Panc1 (cell line): ENCODE measurements around the gene YDJC. TPM values are rescaled to one million over a fixed set of nuclear protein-coding genes. Genes with fewer than 3 reads are reported as not detected.
"Not testable (repeated sequence)": the region's sequence is repeated elsewhere in the genome, so short reads cannot be mapped to it uniquely, and the experiment has no call there.

Source experiments
- ATAC-seq: fragments of 200-7000 bp; cut with Tn5 transposase; 2 replicates; pipeline ENCODE4 v1.9.1; 2020; ENCODE audit warnings: mild to moderate bottlenecking, moderate library complexity
- BruUV-seq: library from RNA; stranded (reverse); fragments of 400-500 nt; replicated peaks from 2 replicates; lab custom pipeline; 2021; lab: Mats Ljungman, UMichigan
- CTCF ChIA-PET: fragments of 300-600 bp; sonication (Branson Sonifier 250); formaldehyde crosslinking; loops from one replicate; lab custom pipeline; 2022; ENCODE audit warnings: antibody characterized with exemption; lab: Charles Lee
- POLR2A ChIA-PET: fragments of 300-600 bp; sonication (Branson Sonifier 250); formaldehyde crosslinking; loops from one replicate; lab custom pipeline; 2022; ENCODE audit warnings: antibody characterized with exemption; lab: Charles Lee
- DNase-seq: peaks from one replicate; pipeline ENCODE4 v3.0.0-alpha.2; 2010; ENCODE audit warnings: low read depth, low spot score
- H3K27ac ChIP-seq: 2 replicates; pipeline ENCODE4 v1.5.1; 2011; ENCODE audit warnings: mild to moderate bottlenecking, low read length, inconsistent platforms
- H3K27me3 ChIP-seq: fragments of 200-500 bp; sonication (Bioruptor generic); 2 replicates; pipeline ENCODE4 v1.6.0; 2014; ENCODE audit warnings: low read length, inconsistent platforms; ENCODE audit not compliant: control insufficient read depth, insufficient read depth
- H3K36me3 ChIP-seq: fragments of 200-500 bp; sonication (Bioruptor generic); 2 replicates; pipeline ENCODE4 v1.5.1; 2014; ENCODE audit warnings: inconsistent platforms, mild to moderate bottlenecking, low read length, moderate library complexity; ENCODE audit not compliant: control insufficient read depth, insufficient read depth
- H3K4me1 ChIP-seq: 2 replicates; pipeline ENCODE4 v1.5.1; 2011; ENCODE audit warnings: inconsistent platforms, mild to moderate bottlenecking, low read length, moderate library complexity; ENCODE audit not compliant: control insufficient read depth, insufficient read depth
- H3K4me3 ChIP-seq, 2 experiments: 2 replicates each; pipeline ENCODE4 v1.5.1; 2011 to 2012; ENCODE audit warnings: low read depth in 2 of 2, low read length in 2 of 2, mild to moderate bottlenecking in 2 of 2, inconsistent platforms in 1 of 2, moderate library complexity in 1 of 2
- H3K9me3 ChIP-seq: fragments of 200-500 bp; sonication (Bioruptor generic); 2 replicates; pipeline ENCODE4 v1.5.1; 2014; ENCODE audit warnings: low read depth, mild to moderate bottlenecking, inconsistent platforms, low read length, moderate library complexity; ENCODE audit not compliant: control insufficient read depth, insufficient read depth
- CTCF ChIP-seq: fragments of 450-650 bp; IDR thresholded peaks from 2 replicates; pipeline ENCODE4 v1.5.1; 2017; ENCODE audit warnings: mild to moderate bottlenecking
- POLR2AphosphoS5 ChIP-seq: IDR thresholded peaks from 2 replicates; pipeline ENCODE4 v1.6.1; 2012; ENCODE audit warnings: mild to moderate bottlenecking, low read depth, low read length, moderate library complexity
- REST ChIP-seq, 2 experiments: IDR thresholded peaks; 2 replicates each; pipeline ENCODE4 v1.6.1; 2011 to 2012; ENCODE audit warnings: low read depth in 2 of 2, control low read depth in 1 of 2, low read length in 1 of 2, mild to moderate bottlenecking in 1 of 2, moderate library complexity in 1 of 2; ENCODE audit not compliant: insufficient read depth in 1 of 2
- SIN3A ChIP-seq: IDR thresholded peaks from 2 replicates; pipeline ENCODE4 v1.6.1; 2012; ENCODE audit warnings: low read depth, mild to moderate bottlenecking, low read length, moderate library complexity, borderline replicate concordance; ENCODE audit not compliant: insufficient read depth
- TCF7L2 ChIP-seq: IDR thresholded peaks from 2 replicates; pipeline ENCODE4 v1.6.1; 2011; ENCODE audit warnings: mild to moderate bottlenecking, low read depth, low read length, inconsistent platforms
- in situ Hi-C: cut with HindIII; loops from 2 replicates; pipeline ENCODE4 v1.10.0; 2016; ENCODE audit warnings: low sequenced_read_pairs, low pct_unique_long_range_greater_than_20kb
- intact Hi-C: fragments of 100-400 bp; cut with micrococcal nuclease; formaldehyde crosslinking; loops from one replicate; pipeline ENCODE4 v1.10.0; 2022; ENCODE audit not compliant: unreplicated experiment
- total RNA-seq: library from RNA; stranded (reverse); gene quantifications from one replicate; pipeline ENCODE4 v1.2.1, GENCODE V29; 2021; ENCODE audit not compliant: unreplicated experiment

Gene YDJC
- total RNA-seq, 1 experiment from 2014 or later, result 60.6 TPM

DNA sequence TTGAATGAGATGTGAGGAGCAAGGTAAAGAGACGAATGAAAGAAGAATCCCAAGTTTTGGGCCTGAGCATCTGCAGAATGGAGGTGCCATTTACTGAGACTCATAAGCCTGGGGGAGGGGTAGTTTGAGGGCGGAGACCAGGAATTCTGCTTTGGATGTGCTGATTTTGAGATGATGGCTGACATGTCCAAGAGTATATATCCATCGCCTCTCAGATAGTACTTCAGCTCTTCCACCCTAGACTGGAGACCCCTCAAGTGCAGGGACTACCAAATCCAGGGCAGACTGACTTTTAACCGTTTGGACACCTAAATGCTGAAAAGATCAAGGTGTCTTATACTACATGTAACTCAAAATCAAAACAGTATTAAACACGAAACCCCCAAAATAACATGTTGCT lies 11.0 kb upstream of the YDJC start:
- in situ Hi-C loops, result no loop called here
- CTCF ChIA-PET, result interaction anchor here (1.2 to 2.3 kb wide), 2 partner anchors 12 to 17 kb away, joined by 4 to 12 read pairs; no protein-coding TSS in a partner anchor

DNA sequence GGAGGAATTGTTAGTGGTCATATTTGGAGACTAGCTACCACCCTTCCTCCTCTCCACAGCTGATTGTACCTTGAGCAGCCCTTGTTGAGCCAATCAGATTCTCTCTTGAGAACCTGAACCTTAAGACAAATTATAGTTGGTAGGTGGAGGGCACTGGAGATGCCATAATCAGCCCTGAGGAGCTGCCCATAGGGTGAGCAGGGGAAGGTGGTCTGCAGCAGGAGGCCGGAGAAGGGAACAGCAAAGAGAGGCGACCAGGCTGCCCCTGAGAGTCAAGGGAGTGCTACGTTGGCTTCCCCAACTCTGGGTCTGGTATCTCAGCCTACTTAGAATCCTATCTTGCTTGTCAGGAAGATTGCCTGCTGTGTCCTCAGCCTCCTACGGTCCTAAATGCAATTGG lies 9.5 kb upstream of the YDJC start:
- DNase-seq (no peak), ATAC-seq (no peak)
- no peaks in the 10 kb centered on the region for H3K27me3 ChIP-seq
- peaks cover 8% of the 10 kb centered on the region; the same call in 1 of the 2 replicates for H3K4me1 ChIP-seq
- no peaks in the 10 kb centered on the region for H3K36me3 ChIP-seq
- H3K27ac ChIP-seq, result no peak overlapping the region
- intact Hi-C loops (no loop called here), in situ Hi-C loops (no loop called here)
- H3K9me3 ChIP-seq, result no peaks in the 10 kb centered on the region
- no TSS peak for BruUV-seq
- POLR2A ChIA-PET, result no interaction called here
- no peak overlapping the region for H3K4me3 ChIP-seq
- CTCF ChIA-PET, result interaction anchor here (1.5 kb wide), 1 partner anchor 10 kb away, joined by 3 read pairs; no protein-coding TSS in a partner anchor
- no peak for TF ChIP-seq POLR2AphosphoS5
- no peak for TF ChIP-seq TCF7L2
- no peak for TF ChIP-seq REST (IDR thresholded peaks at IDR 0.05; ENCODE audit: insufficient read depth in 1 of 2, low read depth in 2 of 2, low read length in 1 of 2)
- TF ChIP-seq SIN3A, result no peak
- TF ChIP-seq CTCF, result no peak

More for the DNA sequence above, 11.0 kb upstream of the YDJC start:
- POLR2A ChIA-PET, result no interaction called here
- intact Hi-C loops, result loop anchor here (10.0 kb wide), 1 partner anchor 46 kb away; no protein-coding TSS in a partner anchor
- H3K9me3 ChIP-seq, result no peaks in the 10 kb centered on the region
- ATAC-seq (no peak), DNase-seq (no peak)
- no peak overlapping the region for H3K4me3 ChIP-seq
- no TSS peak for BruUV-seq
- peaks cover 8% of the 10 kb centered on the region; the same call in 1 of the 2 replicates for H3K4me1 ChIP-seq
- peak overlapping the region; percentile 87 for H3K27ac ChIP-seq
- H3K36me3 ChIP-seq, result no peaks in the 10 kb centered on the region
- TF ChIP-seq CTCF (no peak), POLR2AphosphoS5 (no peak), SIN3A (no peak), REST (IDR thresholded peaks at IDR 0.05; ENCODE audit: insufficient read depth in 1 of 2, low read depth in 2 of 2, low read length in 1 of 2) (no peak), TCF7L2 (no peak)
- H3K27me3 ChIP-seq, result no peaks in the 10 kb centered on the region

GRCh38 chr22:21637450-21637849 lies 7.6 kb upstream of the YDJC start:
- H3K9me3 ChIP-seq, BruUV-seq, CTCF ChIA-PET, H3K4me1 ChIP-seq, in situ Hi-C loops, H3K27me3 ChIP-seq, H3K36me3 ChIP-seq, intact Hi-C loops, H3K27ac ChIP-seq, H3K4me3 ChIP-seq, ATAC-seq, DNase-seq, POLR2A ChIA-PET: not testable (repeated sequence)
